HG02759 (cell line): Measurements from ENCODE around the gene SAMM50.

Source experiments
- ATAC-seq: cut with Tn5 transposase; IDR thresholded peaks from one replicate; pipeline ENCODE4 v1.9.1; 2021; ENCODE audit warnings: mild to moderate bottlenecking, moderate library complexity; ENCODE audit not compliant: unreplicated experiment

The SAMM50 gene

GRCh38 chr22:43976861-43977795 lies 21.9 kb downstream of the SAMM50 start:
- no peak for ATAC-seq

DNA sequence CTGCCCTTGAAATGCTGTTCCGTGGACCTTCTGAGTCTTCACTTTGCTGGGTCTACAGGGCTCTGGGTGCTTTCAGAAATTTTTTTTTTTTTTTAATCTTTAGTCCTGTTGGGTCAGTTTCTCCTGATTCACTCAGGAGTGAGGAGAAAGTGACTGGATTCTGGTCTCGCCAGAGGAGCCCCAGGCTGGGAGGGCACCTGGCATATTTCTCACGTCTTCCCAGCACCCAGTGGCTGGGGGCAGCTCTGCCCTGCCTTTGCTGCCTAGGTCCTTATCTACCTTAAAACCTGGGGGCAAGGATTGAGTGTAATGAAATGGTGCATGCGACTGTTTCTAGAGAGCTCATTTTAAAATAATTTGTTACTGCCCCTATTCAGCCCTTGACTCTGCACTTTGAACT lies 23.3 kb downstream of the SAMM50 start:
- no peak for ATAC-seq

GRCh38 chr22:43980579-43980978 lies 25.3 kb downstream of the SAMM50 start:
- ATAC-seq, result no peak

- no peak for ATAC-seq
Observed at GRCh38 chr22:43980996-43981395, 25.8 kb downstream of the SAMM50 start.

DNA sequence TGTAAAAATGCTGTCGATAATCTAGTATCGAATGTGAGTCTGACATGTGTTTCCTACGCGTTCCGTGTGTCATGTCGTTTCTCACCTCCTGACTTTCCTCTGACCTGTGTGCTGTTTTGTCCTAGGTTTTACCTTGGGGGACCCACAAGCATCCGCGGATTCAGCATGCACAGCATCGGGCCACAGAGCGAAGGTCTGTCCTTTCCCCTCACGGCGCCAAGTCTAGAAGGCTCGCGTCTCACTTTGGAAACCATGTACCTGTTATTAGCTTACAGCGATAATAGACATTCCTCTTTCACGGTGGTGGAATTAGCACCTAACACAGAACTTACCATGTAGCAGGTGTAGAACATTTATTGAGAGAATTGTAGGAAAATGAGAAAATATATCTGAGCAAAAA lies 28.6 kb downstream of the SAMM50 start:
- ATAC-seq, result no peak

- ATAC-seq, result no peak
Observed at GRCh38 chr22:43985532-43985931, 30.3 kb downstream of the SAMM50 start.

GRCh38 chr22:43988116-43988820 lies 33.0 kb downstream of the SAMM50 start:
- no peak for ATAC-seq

- ATAC-seq, result no peak
Observed at GRCh38 chr22:43988960-43989359, 33.7 kb downstream of the SAMM50 start.

- ATAC-seq, result no peak
Observed at GRCh38 chr22:43990044-43990443, 34.8 kb downstream of the SAMM50 start.

GRCh38 chr22:43991316-43992020 lies 36.2 kb downstream of the SAMM50 start:
- ATAC-seq, result no peak

GRCh38 chr22:43992331-43992821 lies 37.1 kb downstream of the SAMM50 start:
- ATAC-seq, result no peak

GRCh38 chr22:43993072-43993760 lies 38.0 kb downstream of the SAMM50 start:
- ATAC-seq, result no peak

DNA sequence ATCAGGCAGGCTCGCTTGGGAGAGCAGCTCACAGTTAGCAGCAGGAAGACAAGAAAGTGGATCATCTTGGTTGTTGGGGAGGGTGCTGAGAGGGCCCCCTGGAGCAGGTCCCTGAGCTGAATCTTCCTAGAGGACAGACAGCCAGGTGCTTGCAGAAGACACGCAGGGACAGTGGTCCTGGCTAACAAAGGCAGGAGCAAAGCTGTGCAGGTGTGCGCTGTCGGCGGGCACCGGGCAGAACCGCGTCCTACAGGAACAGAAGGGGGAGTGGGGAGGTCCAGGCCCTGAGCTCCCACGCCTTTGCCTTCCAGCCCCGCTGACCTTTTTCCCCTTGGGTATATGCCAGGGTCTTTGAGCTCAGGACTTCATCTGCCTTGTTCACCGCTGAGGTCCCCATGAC lies 38.8 kb downstream of the SAMM50 start:
- no peak for ATAC-seq

DNA sequence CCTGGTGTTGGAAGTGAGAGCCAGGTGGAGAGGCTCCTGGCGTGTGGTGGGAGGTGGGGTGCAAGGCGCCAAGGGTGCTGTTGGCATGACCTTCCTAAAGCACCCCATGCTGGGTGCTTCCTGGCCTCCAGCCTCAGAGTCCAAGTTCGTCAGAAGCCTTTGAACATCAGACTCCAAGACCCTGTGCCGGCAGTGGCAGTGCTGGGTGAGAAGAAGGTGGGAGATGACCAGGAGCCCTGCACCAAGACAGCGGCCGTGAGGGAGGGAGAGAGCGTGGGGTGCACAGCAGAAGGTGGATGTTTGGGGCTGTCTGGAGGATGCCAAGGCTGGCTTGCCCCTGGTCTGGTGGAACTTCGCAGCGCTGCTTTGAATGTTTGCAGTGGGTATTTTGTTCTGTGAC lies 39.2 kb downstream of the SAMM50 start:
- no peak for ATAC-seq

DNA sequence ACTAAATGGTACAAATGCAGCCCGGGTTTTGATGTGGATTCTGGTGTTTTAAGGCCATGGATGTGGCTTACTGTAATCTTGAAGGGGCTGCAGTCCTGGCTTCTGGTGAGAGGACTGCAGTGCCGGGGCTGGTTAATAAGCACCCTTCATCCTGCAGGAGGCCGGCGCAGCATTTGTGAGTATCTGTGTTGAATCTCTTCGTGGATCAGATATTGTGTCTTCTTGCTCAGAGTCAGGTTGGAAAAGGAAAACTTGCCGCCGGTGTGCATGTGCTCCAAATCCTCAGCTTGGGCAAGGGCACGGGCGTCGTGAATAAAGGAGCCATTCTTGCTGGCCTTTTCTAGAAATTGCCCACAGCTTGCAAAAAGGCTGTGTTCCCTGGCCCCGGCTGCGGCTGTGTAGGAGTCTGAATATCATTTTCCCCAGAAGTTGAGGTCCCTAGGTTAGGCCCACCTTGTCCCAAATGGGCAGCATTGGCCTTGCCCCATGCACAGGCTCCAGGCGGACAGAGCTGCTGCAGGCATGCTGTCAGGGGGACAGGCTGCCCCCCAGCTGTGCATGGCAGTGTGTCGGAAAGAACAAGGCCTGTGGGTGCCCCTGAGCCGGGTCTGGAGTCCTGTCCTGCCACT lies 39.9 kb downstream of the SAMM50 start:
- ATAC-seq, result no peak

GRCh38 chr22:43995798-43996169 lies 40.5 kb downstream of the SAMM50 start:
- no peak for ATAC-seq

GRCh38 chr22:43996170-43996980 lies 41.1 kb downstream of the SAMM50 start:
- peak; percentile 73 for ATAC-seq

DNA sequence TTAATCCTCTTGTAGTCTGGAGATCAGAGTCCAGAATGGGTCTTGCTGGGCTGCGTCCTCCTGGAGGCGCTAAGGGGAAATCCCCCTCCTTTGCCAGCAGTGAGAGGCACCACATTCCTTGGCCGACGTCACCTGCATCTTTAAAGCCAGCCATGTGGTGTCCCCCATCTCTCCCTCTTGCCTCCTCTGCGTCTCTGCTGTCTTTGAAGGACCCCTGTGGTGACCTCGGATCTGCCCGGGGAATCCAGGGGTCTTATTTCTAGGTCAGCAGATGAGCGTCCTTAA lies 41.7 kb downstream of the SAMM50 start:
- no peak for ATAC-seq

DNA sequence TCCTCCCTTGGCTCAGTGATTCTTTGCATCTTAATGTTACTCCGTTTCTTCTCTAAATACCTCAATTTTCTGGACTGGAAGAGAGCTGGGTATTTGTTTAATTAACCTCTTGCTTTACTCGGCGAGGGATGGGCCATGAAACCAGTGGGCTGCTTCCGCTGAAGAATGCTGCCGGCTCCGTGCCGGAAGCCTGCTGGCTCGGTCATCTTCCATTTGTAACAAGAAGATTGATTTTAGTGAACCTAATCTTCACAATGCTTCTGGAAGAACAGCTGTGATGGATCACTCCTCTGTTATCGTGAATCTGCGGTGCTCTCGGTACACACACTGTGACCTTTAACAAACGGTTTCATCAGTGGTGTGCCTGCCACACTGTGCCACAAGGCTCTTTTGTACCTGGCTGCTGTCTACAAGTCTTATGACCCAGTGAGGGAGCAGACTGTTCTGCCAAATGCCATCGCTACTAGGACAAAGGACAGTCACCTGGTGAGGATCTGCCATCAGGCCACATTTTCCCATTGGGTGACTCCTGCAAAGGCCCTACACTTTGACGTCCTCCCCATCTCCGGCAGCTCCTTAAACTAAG lies 43.5 kb downstream of the SAMM50 start:
- ATAC-seq, result no peak
